ENCODE data around the gene HDGFL2.

DNA sequence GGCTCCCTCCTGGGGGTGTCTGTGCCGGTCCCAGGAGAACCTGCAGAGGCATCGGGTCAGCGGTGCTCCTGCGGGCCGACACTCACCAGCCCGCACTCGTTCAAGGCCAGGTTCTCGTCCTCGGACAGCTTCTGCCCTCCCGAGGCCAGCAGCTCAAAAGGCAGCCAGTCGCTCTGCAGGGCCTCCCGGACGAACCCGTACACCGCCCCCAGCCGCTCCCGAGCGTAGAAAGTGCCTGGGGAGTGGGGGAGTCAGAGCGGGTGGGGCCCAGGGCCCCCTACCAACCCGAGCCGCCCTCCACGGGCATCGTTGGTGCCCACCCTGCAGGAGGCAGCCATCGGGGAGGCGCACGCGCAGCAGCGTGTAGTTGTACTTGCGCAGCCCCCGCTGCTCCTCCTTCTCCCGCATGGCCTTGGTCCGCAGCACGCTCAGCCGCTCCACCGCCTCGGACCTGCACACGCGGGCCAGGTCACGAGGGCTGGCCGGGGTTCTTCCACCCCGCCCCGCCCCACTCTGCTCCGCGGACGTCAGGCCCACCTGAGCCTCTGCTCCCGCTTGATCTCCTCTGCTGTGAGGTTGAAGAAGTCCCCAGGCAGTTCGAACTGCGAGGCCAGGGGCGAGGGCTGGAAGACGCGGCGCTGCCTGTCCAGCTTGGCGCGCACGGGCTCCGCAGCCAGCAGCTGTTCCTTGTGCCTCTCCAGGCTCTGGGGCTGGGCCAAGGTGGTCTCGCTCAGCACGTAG, 26.0 kb upstream of the HDGFL2 start:
- no peak for TF ChIP-seq POLR2AphosphoS5 (IDR thresholded peaks at IDR 0.05)
- TF ChIP-seq, protein P1, sequence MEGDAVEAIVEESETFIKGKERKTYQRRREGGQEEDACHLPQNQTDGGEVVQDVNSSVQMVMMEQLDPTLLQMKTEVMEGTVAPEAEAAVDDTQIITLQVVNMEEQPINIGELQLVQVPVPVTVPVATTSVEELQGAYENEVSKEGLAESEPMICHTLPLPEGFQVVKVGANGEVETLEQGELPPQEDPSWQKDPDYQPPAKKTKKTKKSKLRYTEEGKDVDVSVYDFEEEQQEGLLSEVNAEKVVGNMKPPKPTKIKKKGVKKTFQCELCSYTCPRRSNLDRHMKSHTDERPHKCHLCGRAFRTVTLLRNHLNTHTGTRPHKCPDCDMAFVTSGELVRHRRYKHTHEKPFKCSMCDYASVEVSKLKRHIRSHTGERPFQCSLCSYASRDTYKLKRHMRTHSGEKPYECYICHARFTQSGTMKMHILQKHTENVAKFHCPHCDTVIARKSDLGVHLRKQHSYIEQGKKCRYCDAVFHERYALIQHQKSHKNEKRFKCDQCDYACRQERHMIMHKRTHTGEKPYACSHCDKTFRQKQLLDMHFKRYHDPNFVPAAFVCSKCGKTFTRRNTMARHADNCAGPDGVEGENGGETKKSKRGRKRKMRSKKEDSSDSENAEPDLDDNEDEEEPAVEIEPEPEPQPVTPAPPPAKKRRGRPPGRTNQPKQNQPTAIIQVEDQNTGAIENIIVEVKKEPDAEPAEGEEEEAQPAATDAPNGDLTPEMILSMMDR (IDR thresholded peaks at IDR 0.05): no peak

Measured in prostate gland (tissue), 2 donors.